ENCODE results near the gene GLTP. TPM values are rescaled to one million over a fixed set of nuclear protein-coding genes. Genes with fewer than 3 reads are reported as not detected.

The GLTP gene
- total and polyA plus RNA-seq, 2 donors from 2014 or later, result 45.9 to 56.4 TPM

GRCh38 chr12:109879351-109880042, 844 bp downstream of the GLTP start:
- Histone ChIP-seq H3K4me1 (ENCODE audit: control insufficient read depth in 2 of 3, insufficient read depth in 2 of 3, low read depth in 1 of 3, low read length in 3 of 3) (peaks cover 0 to 18% (median 13%) of the 10 kb centered on the region in 3 donors), H3K9me3 (ENCODE audit: control insufficient read depth in 2 of 3, insufficient read depth in 1 of 3, low read length in 3 of 3) (no peaks in the 10 kb centered on the region), H3K27me3 (ENCODE audit: control insufficient read depth, insufficient read depth, low read length) (no peaks in the 10 kb centered on the region), H3K36me3 (ENCODE audit: control insufficient read depth in 2 of 3, insufficient read depth in 3 of 3, low read length in 3 of 3) (no peaks in the 10 kb centered on the region), H3K27ac (ENCODE audit: low read depth in 2 of 2, low read length in 2 of 2) (peak overlapping the region; percentile 72 to 82), H3K9ac (ENCODE audit: low read length in 3 of 3) (peak overlapping the region; percentile 86 to 93 (median 91)), H3K4me3 (ENCODE audit: low read length in 3 of 3) (peak overlapping the region; percentile 90 to 97 (median 92))
- DNase-seq, result peak in 2 of 5 donors; percentile 47 to 61
- intact Hi-C loops (cut with DNase I), result no loop called here
- no peak for TF ChIP-seq CTCF (IDR thresholded peaks at IDR 0.05; ENCODE audit: borderline replicate concordance, extremely low read depth, insufficient read depth)
- no peak for FAIRE-seq

GRCh38 chr12:109878749-109879148, 1.6 kb downstream of the GLTP start:
- no peaks in the 10 kb centered on the region for H3K36me3 ChIP-seq (ENCODE audit: control insufficient read depth in 2 of 3, insufficient read depth in 3 of 3, low read length in 3 of 3)
- peaks cover 0 to 18% (median 13%) of the 10 kb centered on the region in 3 donors for H3K4me1 ChIP-seq (ENCODE audit: control insufficient read depth in 2 of 3, insufficient read depth in 2 of 3, low read depth in 1 of 3, low read length in 3 of 3)
- peak overlapping the region; percentile 4 to 97 (median 90) for H3K4me3 ChIP-seq (ENCODE audit: low read length in 3 of 3)
- H3K9me3 ChIP-seq (ENCODE audit: control insufficient read depth in 2 of 3, insufficient read depth in 1 of 3, low read length in 3 of 3), result no peaks in the 10 kb centered on the region
- peak overlapping the region in 1 of 3 donors; percentile 86 for H3K9ac ChIP-seq (ENCODE audit: low read length in 3 of 3)
- intact Hi-C loops (cut with DNase I), result no loop called here
- FAIRE-seq, result no peak
- TF ChIP-seq CTCF (IDR thresholded peaks at IDR 0.05; ENCODE audit: borderline replicate concordance, extremely low read depth, insufficient read depth), result no peak
- no peak for DNase-seq
- no peak overlapping the region for H3K27ac ChIP-seq (ENCODE audit: low read depth in 2 of 2, low read length in 2 of 2)
- no peaks in the 10 kb centered on the region for H3K27me3 ChIP-seq (ENCODE audit: control insufficient read depth, insufficient read depth, low read length)

GRCh38 chr12:109878247-109878625, 2.1 kb downstream of the GLTP start:
- DNase-seq (no peak), FAIRE-seq (no peak)
- H3K27ac ChIP-seq (ENCODE audit: low read depth in 2 of 2, low read length in 2 of 2), result no peak overlapping the region
- intact Hi-C loops (cut with DNase I), result no loop called here
- peak overlapping the region in 1 of 3 donors; percentile 86 for H3K9ac ChIP-seq (ENCODE audit: low read length in 3 of 3)
- no peaks in the 10 kb centered on the region for H3K36me3 ChIP-seq (ENCODE audit: control insufficient read depth in 2 of 3, insufficient read depth in 3 of 3, low read length in 3 of 3)
- H3K4me3 ChIP-seq (ENCODE audit: low read length in 3 of 3), result peak overlapping the region in 2 of 3 donors; percentile 90 to 97
- H3K27me3 ChIP-seq (ENCODE audit: control insufficient read depth, insufficient read depth, low read length), result no peaks in the 10 kb centered on the region
- peaks cover 0 to 18% (median 13%) of the 10 kb centered on the region in 3 donors for H3K4me1 ChIP-seq (ENCODE audit: control insufficient read depth in 2 of 3, insufficient read depth in 2 of 3, low read depth in 1 of 3, low read length in 3 of 3)
- H3K9me3 ChIP-seq (ENCODE audit: control insufficient read depth in 2 of 3, insufficient read depth in 1 of 3, low read length in 3 of 3), result no peaks in the 10 kb centered on the region
- no peak for TF ChIP-seq CTCF (IDR thresholded peaks at IDR 0.05; ENCODE audit: borderline replicate concordance, extremely low read depth, insufficient read depth)

Data from kidney (tissue), 14 donors.